Mucosa of descending colon (tissue), 3 donors: ENCODE data around the gene KATNB1. TPM values are rescaled to one million over a fixed set of nuclear protein-coding genes. Genes with fewer than 3 reads are reported as not detected.
A peak's percentile ranks its signal among the peaks of the same experiment; 100 is the strongest.

Experiments used
- ATAC-seq: fragments of 200-7000 bp; cut with Tn5 transposase; one replicate; pipeline ENCODE4 v1.9.1; 2020; ENCODE audit warnings: mild to moderate bottlenecking, moderate library complexity
- DNase-seq, 3 donors: peaks; one replicate each; pipeline ENCODE4 v3.0.0-alpha.2; 2020
- H3K36me3 ChIP-seq: fragments of 200-600 bp; one replicate; pipeline ENCODE4 v1.8.0; 2021; ENCODE audit warnings: low read depth, mild to moderate bottlenecking
- H3K4me1 ChIP-seq: fragments of 200-600 bp; one replicate; pipeline ENCODE4 v1.8.0; 2021; ENCODE audit warnings: low read depth, mild to moderate bottlenecking
- H3K4me3 ChIP-seq: fragments of 200-600 bp; one replicate; pipeline ENCODE4 v1.8.0; 2021; ENCODE audit warnings: mild to moderate bottlenecking
- H3K9me3 ChIP-seq: fragments of 200-600 bp; one replicate; pipeline ENCODE4 v1.8.0; 2021; ENCODE audit warnings: mild to moderate bottlenecking
- CTCF ChIP-seq: fragments of 200-600 bp; IDR thresholded peaks from one replicate; pipeline ENCODE4 v1.8.0; 2022; ENCODE audit warnings: antibody characterized with exemption, mild to moderate bottlenecking
- intact Hi-C, 2 donors: fragments of 100-400 bp; cut with DNase I in 1 of 2; cut with micrococcal nuclease in 1 of 2; formaldehyde crosslinking; loops; one replicate each; pipeline versions ENCODE4 v1.11.0 to v1.11.1; 2022; cut with DNase I, micrococcal nuclease
- total RNA-seq, 3 donors: library from RNA; stranded (reverse); fragmentation: NEBNext Ultra II Directional in 2 of 3; extraction: Animal tissue kit (Norgen Biotek cat#: 25700) in 2 of 3; gene quantifications; one replicate each; pipeline versions ENCODE4 v1.2.1 to v1.2.4, GENCODE V29; 2021 to 2023
- donor health status: DM: no; HTN: no; CAD: no; lungs with moderate emphysema.
- donor health status: DM: no; HTN: no; CAD: no.
- donor health status: DM: no; HTN: yes; CAD: no.

KATNB1 gene
- total RNA-seq, 3 donors from 2014 or later = 12.8 to 21.1 (median 17.9) TPM

DNA sequence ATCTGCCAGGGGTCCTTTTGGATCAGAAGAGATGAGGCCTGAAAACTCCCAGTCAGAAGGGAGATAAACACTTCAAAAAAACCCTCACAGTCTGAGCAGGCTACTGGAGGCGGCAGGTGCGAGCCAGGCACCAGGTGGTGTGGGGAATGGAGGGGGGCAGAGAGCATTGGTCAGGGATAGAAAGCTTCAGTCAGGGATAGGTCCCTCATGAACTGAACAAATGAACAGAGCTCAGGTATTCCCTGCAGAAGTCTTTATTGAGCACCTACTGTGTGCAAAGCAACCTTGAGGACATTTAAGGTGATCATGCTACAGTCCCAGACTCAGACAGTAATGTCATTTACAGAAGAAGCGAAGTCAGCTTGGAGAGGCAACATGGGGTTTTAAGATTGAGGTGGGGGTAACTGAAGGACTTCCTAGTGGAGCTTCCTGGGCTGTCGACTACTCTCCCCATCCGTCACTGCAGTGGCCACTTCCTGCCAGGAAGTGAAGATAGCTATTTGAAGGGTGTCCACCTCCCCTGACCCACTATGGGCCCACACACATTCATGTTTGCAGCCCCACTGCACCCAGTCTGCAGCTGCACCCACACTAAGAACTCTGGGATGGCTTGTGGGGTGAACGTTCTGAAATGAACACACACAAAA lies 63.5 kb downstream of the KATNB1 start:
- intact Hi-C loops = loop anchor here in 1 of 2 donors (10.0 kb wide), 1 partner anchor 66 kb away; no protein-coding TSS in a partner anchor
- ATAC-seq (no peak), DNase-seq (peak in 2 of 3 donors; percentile 8 to 19)
- no peaks in the 10 kb centered on the region for H3K36me3 ChIP-seq
- TF ChIP-seq CTCF = no peak
- H3K9me3 ChIP-seq = no peaks in the 10 kb centered on the region
- no peak overlapping the region for H3K4me3 ChIP-seq
- H3K4me1 ChIP-seq = peaks cover 38% of the 10 kb centered on the region

DNA sequence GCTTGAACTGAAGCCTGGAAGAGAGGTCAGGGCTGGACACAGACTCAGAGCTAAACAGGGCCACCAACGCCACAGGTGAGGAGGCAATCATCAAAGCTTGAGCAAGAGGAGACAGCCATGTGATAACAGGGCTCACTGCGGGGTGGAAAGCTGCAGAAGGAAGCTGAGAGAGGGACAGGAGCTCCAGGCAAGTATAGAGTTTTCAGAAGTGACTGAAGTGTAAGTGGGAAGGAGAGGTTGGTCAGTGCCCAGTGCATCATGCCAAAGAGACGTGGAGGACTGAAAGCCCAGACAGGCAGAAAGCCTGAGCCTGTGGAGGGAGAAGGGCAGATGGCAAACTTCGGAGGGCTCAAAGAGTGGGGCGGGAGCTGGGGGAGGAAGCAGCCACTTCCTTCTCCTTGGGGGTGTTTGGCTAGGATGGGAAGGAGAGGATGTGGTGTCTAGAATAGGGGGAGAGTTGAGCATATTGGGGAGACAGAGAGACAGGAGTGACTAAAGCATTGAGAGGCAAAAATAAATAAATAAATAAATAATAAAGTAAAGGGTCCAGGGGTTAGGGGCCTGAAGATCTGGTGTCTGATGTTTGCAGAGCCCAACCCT lies 64.1 kb downstream of the KATNB1 start:
- Histone ChIP-seq H3K4me1 (peaks cover 38% of the 10 kb centered on the region), H3K9me3 (no peaks in the 10 kb centered on the region), H3K4me3 (no peak overlapping the region), H3K36me3 (no peaks in the 10 kb centered on the region)
- ATAC-seq (no peak), DNase-seq (peak in 2 of 3 donors; percentile 21 to 24)
- intact Hi-C loops = loop anchor here in 1 of 2 donors (10.0 kb wide), 1 partner anchor 65 kb away; no protein-coding TSS in a partner anchor
- TF ChIP-seq CTCF = no peak

GRCh38 chr16:57800200-57801097 lies 64.9 kb downstream of the KATNB1 start:
- intact Hi-C loops = no loop called here
- ATAC-seq = no peak
- H3K4me1 ChIP-seq = peaks cover 38% of the 10 kb centered on the region
- no peaks in the 10 kb centered on the region for H3K36me3 ChIP-seq
- no peaks in the 10 kb centered on the region for H3K9me3 ChIP-seq
- TF ChIP-seq CTCF = no peak
- DNase-seq = peak in 2 of 3 donors; percentile 15 to 46
- no peak overlapping the region for H3K4me3 ChIP-seq

DNA sequence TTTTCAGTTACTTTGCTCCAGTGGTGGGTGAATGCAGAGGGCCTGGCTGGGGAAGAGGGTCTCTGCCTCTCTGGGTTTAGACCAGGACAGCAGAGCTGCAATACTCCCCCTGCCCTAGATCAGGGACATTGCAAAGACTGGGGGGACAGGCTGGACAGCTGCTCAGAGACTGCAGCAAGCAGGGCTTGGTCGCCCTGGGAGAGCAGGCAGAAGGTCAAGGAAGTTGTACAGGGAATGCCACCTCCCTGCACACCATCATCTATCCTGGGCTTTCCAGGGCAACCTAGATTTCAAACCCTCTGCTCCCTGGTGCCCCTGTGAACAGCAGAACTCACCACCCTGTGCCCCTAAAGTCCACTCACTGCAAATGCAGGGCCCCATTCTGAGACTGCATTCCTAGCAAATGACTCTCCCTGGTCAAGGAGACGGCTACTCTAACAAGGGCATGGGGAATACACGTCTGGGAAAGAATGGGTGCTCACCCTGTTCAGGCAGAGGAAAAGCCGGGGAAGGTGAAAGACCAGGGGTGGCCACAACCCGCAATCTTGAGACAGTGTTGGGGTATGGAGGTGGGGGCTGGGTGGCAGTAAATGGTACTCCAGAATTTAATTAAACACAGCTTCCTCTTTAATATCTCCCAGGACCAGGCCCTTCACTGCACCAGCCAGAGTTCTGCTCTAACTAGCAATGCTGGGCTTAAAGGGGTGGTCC lies 65.7 kb downstream of the KATNB1 start:
- no peak overlapping the region for H3K4me3 ChIP-seq
- no peak for TF ChIP-seq CTCF
- H3K9me3 ChIP-seq = no peaks in the 10 kb centered on the region
- no peak for ATAC-seq
- no peaks in the 10 kb centered on the region for H3K36me3 ChIP-seq
- peak in 1 of 3 donors; percentile 16 for DNase-seq
- H3K4me1 ChIP-seq = peaks cover 38% of the 10 kb centered on the region
- intact Hi-C loops = no loop called here

DNA sequence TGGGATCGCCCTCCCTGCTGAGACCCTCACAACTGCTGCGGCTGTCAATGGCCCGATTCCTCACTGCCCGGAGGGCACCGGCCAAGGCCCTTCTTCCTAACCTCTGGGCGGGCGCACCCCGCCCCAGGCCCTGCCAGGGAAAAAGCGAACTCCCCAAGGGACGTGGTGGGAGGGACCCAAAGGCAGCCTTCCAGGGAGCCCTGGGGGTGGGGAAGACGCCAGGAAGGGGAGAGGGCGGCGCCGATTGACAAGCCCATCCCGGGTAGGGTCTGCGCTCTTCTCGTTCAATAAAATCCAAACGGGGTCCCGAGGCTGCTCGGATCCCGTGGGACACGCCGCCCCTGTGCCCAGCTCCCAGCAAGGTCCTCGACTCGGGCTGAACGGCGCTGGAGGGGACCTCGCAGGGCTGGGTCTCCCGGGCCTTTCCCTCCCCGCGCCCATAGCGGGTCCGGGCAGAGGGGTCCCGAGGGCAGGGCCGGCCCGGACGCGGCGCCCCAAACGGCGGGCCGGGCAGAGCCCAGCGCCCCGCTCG lies 66.3 kb downstream of the KATNB1 start:
- DNase-seq = peak in 2 of 3 donors; percentile 52 to 55
- no peaks in the 10 kb centered on the region for H3K9me3 ChIP-seq
- peaks cover 38% of the 10 kb centered on the region for H3K4me1 ChIP-seq
- intact Hi-C loops = no loop called here
- TF ChIP-seq CTCF = no peak
- peak overlapping the region; percentile 14 for H3K4me3 ChIP-seq
- H3K36me3 ChIP-seq = no peaks in the 10 kb centered on the region
- no peak for ATAC-seq
